A673 (cell line): ENCODE measurements around the gene SLC24A4. TPM values are rescaled to one million over a fixed set of nuclear protein-coding genes. Genes with fewer than 3 reads are reported as not detected.
"Not testable (repeated sequence)": the region's sequence is repeated elsewhere in the genome, so short reads cannot be mapped to it uniquely, and the experiment has no call there.

Experiments used
- BruUV-seq: library from RNA; stranded (reverse); fragments of 400-500 nt; replicated peaks from 2 replicates; lab custom pipeline; 2021; lab: Mats Ljungman, UMichigan
- CTCF ChIA-PET: fragments of 300-600 bp; sonication (Branson Sonifier 250); formaldehyde crosslinking; loops from one replicate; lab custom pipeline; 2022; ENCODE audit warnings: antibody characterized with exemption; lab: Charles Lee
- POLR2A ChIA-PET: fragments of 300-600 bp; sonication (Branson Sonifier 250); formaldehyde crosslinking; loops from one replicate; lab custom pipeline; 2022; ENCODE audit warnings: antibody characterized with exemption; ENCODE audit not compliant: low non-redundant PET; lab: Charles Lee
- DNase-seq: peaks from one replicate; pipeline ENCODE4 v3.0.0-alpha.2; 2015; ENCODE audit warnings: low spot score
- H3K27ac ChIP-seq: fragments of 200-600 bp; sonication (generic); 2 replicates; pipeline ENCODE4 v1.5.1; 2016; ENCODE audit warnings: mixed run types, low read depth, mild to moderate bottlenecking, mixed read lengths, antibody characterized with exemption, low read length; ENCODE audit not compliant: poor library complexity, severe bottlenecking
- H3K27me3 ChIP-seq: fragments of 200-600 bp; sonication (generic); replicated peaks from 2 replicates; pipeline ENCODE4 v1.6.1; 2017; ENCODE audit warnings: mixed run types, low read depth, mild to moderate bottlenecking, mixed read lengths, antibody characterized with exemption, low read length; ENCODE audit not compliant: insufficient read depth, poor library complexity
- H3K36me3 ChIP-seq: fragments of 200-600 bp; sonication (generic); 2 replicates; pipeline ENCODE4 v1.6.1; 2016; ENCODE audit warnings: mixed run types, mild to moderate bottlenecking, mixed read lengths, antibody characterized with exemption, low read length; ENCODE audit not compliant: insufficient read depth, poor library complexity, severe bottlenecking
- H3K4me1 ChIP-seq: fragments of 200-600 bp; sonication (generic); 2 replicates; pipeline ENCODE4 v1.6.1; 2017; ENCODE audit warnings: mixed run types, mild to moderate bottlenecking, mixed read lengths, antibody characterized with exemption, low read length; ENCODE audit not compliant: insufficient read depth, poor library complexity, severe bottlenecking
- H3K4me3 ChIP-seq: fragments of 200-600 bp; sonication (generic); 2 replicates; pipeline ENCODE4 v1.5.1; 2016; ENCODE audit warnings: low read depth, mixed run types, mild to moderate bottlenecking, mixed read lengths, low read length; ENCODE audit not compliant: poor library complexity, severe bottlenecking
- H3K9me3 ChIP-seq: fragments of 200-600 bp; sonication (generic); 2 replicates; pipeline ENCODE4 v1.6.1; 2016; ENCODE audit warnings: mixed run types, low read depth, mild to moderate bottlenecking, mixed read lengths, antibody characterized with exemption, low read length; ENCODE audit not compliant: poor library complexity, severe bottlenecking
- CTCF ChIP-seq: fragments of 300-800, 200-600 bp; sonication (generic); conservative IDR thresholded peaks from 2 replicates; pipeline ENCODE4 v1.5.1; 2017; ENCODE audit warnings: low read depth, mild to moderate bottlenecking, antibody characterized with exemption, low read length, moderate library complexity, mixed read lengths
- EZH2 ChIP-seq: fragments of 200-600 bp; sonication (generic); IDR thresholded peaks from 2 replicates; pipeline ENCODE4 v1.6.1; 2017; ENCODE audit warnings: borderline replicate concordance, low read depth, mild to moderate bottlenecking, mixed read lengths, antibody characterized with exemption, low read length; ENCODE audit not compliant: poor library complexity, severe bottlenecking
- intact Hi-C: fragments of 100-400 bp; cut with micrococcal nuclease; formaldehyde crosslinking; loops from one replicate; pipeline ENCODE4 v1.10.0; 2022; ENCODE audit not compliant: unreplicated experiment
- total RNA-seq: library from RNA; stranded (reverse); gene quantifications from 2 replicates; pipeline ENCODE4 v1.2.3, GENCODE V29; 2021

Gene SLC24A4
- total RNA-seq, 1 experiment from 2014 or later: 0.15 TPM

GRCh38 chr14:92531106-92531873, 208.3 kb downstream of the SLC24A4 start:
- intact Hi-C loops: no loop called here
- no peaks in the 10 kb centered on the region for H3K9me3 ChIP-seq
- no peak overlapping the region for H3K27ac ChIP-seq
- ChIA-PET CTCF (no interaction called here), POLR2A (no interaction called here)
- TF ChIP-seq EZH2 (no peak), CTCF (no peak)
- no peaks in the 10 kb centered on the region for H3K27me3 ChIP-seq
- H3K4me3 ChIP-seq: no peak overlapping the region
- H3K4me1 ChIP-seq: no peaks in the 10 kb centered on the region
- no peaks in the 10 kb centered on the region for H3K36me3 ChIP-seq
- DNase-seq: no peak
- no TSS peak for BruUV-seq

- intact Hi-C loops: no loop called here
- TF ChIP-seq EZH2: no peak
- no peak for TF ChIP-seq CTCF
- no peak for DNase-seq
- no TSS peak for BruUV-seq
- ChIA-PET POLR2A (no interaction called here), CTCF (no interaction called here)
- Histone ChIP-seq H3K27ac (no peak overlapping the region), H3K4me1 (no peaks in the 10 kb centered on the region), H3K9me3 (no peaks in the 10 kb centered on the region), H3K27me3 (no peaks in the 10 kb centered on the region), H3K4me3 (no peak overlapping the region), H3K36me3 (no peaks in the 10 kb centered on the region)
These were observed 209.7 kb downstream of the SLC24A4 start for GRCh38 chr14:92532490-92533163.

- DNase-seq: no peak
- no peaks in the 10 kb centered on the region for H3K9me3 ChIP-seq
- intact Hi-C loops: no loop called here
- CTCF ChIA-PET: no interaction called here
- H3K4me1 ChIP-seq: no peaks in the 10 kb centered on the region
- no peak overlapping the region for H3K27ac ChIP-seq
- TF ChIP-seq EZH2 (no peak), CTCF (no peak)
- H3K4me3 ChIP-seq: no peak overlapping the region
- H3K27me3 ChIP-seq: no peaks in the 10 kb centered on the region
- BruUV-seq: no TSS peak
- no peaks in the 10 kb centered on the region for H3K36me3 ChIP-seq
- POLR2A ChIA-PET: no interaction called here
These were observed 212.1 kb downstream of the SLC24A4 start for GRCh38 chr14:92534932-92535643.

- H3K27ac ChIP-seq, H3K4me3 ChIP-seq, H3K4me1 ChIP-seq, H3K9me3 ChIP-seq, CTCF ChIA-PET, H3K36me3 ChIP-seq, POLR2A ChIA-PET, BruUV-seq, DNase-seq, intact Hi-C loops, H3K27me3 ChIP-seq: not testable (repeated sequence)
These were observed 213.3 kb downstream of the SLC24A4 start for GRCh38 chr14:92536231-92536630.
